Kidney (tissue), 14 donors: Measurements from ENCODE around the gene TACC3. TPM values are rescaled to one million over a fixed set of nuclear protein-coding genes. Genes with fewer than 3 reads are reported as not detected.

ENCODE experiments used
- DNase-seq, 5 donors: peaks; one replicate each; pipeline ENCODE4 v3.0.0-alpha.2; 2013 to 2020
- FAIRE-seq: peaks from 2 replicates; lab custom pipeline; 2012; peaks lifted over from hg19 to GRCh38; lab: Jason Lieb, UNC
- H3K27ac ChIP-seq, 2 donors: one replicate each; pipeline ENCODE4 v1.7.0; 2013; ENCODE audit warnings: low read depth in 2 of 2, low read length in 2 of 2, inconsistent platforms in 1 of 2
- H3K27me3 ChIP-seq: one replicate; pipeline ENCODE4 v1.7.1; 2013; ENCODE audit warnings: low read length, inconsistent platforms; ENCODE audit not compliant: control insufficient read depth, insufficient read depth
- H3K36me3 ChIP-seq, 3 donors: one replicate each; pipeline versions ENCODE4 v1.7.0 to v1.7.1; 2013; ENCODE audit warnings: low read length in 3 of 3, control low read depth in 1 of 3, inconsistent platforms in 1 of 3; ENCODE audit not compliant: insufficient read depth in 3 of 3, control insufficient read depth in 2 of 3
- H3K4me1 ChIP-seq, 3 donors: one replicate each; pipeline versions ENCODE4 v1.7.0 to v1.7.1; 2013; ENCODE audit warnings: low read length in 3 of 3, inconsistent platforms in 1 of 3, low read depth in 1 of 3; ENCODE audit not compliant: control insufficient read depth in 2 of 3, insufficient read depth in 2 of 3
- H3K4me3 ChIP-seq, 3 donors: one replicate each; pipeline versions ENCODE4 v1.7.0 to v1.8.1; 2013; ENCODE audit warnings: low read length in 3 of 3, control low read depth in 1 of 3, inconsistent platforms in 1 of 3
- H3K9ac ChIP-seq, 3 donors: one replicate each; pipeline versions ENCODE4 v1.7.0 to v1.7.1; 2013; ENCODE audit warnings: low read length in 3 of 3, control low read depth in 1 of 3, inconsistent platforms in 1 of 3
- H3K9me3 ChIP-seq, 3 donors: one replicate each; pipeline versions ENCODE4 v1.7.0 to v1.7.1; 2013; ENCODE audit warnings: low read length in 3 of 3, control low read depth in 1 of 3, inconsistent platforms in 1 of 3; ENCODE audit not compliant: control insufficient read depth in 2 of 3, insufficient read depth in 1 of 3
- CTCF ChIP-seq: IDR thresholded peaks from 3 replicates; pipeline ENCODE4 v1.5.1; 2012; ENCODE audit warnings: mild to moderate bottlenecking, moderate library complexity, borderline replicate concordance; ENCODE audit not compliant: insufficient read depth; ENCODE audit errors: extremely low read depth
- intact Hi-C: fragments of 100-400 bp; cut with DNase I; formaldehyde crosslinking; loops from one replicate; pipeline ENCODE4 v1.11.1; 2022
- polyA plus RNA-seq: library from polyadenylated mRNA; stranded (reverse); fragments of 350-450 nt; fragmentation: Illumina TruSeq; extraction: RNeasy Lipid Tissue Mini Kit (QIAGEN cat#74804); gene quantifications from one replicate; pipeline ENCODE4 v1.2.3, GENCODE V29; 2014; ENCODE audit warnings: low read depth, low replicate concordance; ENCODE audit not compliant: insufficient read depth
- total RNA-seq: library from RNA; stranded (reverse); fragmentation: NEBNext Ultra II Directional; extraction: Animal tissue kit (Norgen Biotek cat#: 25700); gene quantifications from one replicate; pipeline ENCODE4 v1.2.1, GENCODE V29; 2021
- donor health status: control.
- donor health status: control.
- donor health status: control.
- donor health status: control.
- donor health status: control.
- donor health status: DM: yes; HTN: yes; CAD: no.
- donor health status: Normal renal cell carcinoma (clear cell type).

TACC3 gene
- total and polyA plus RNA-seq, 2 donors from 2014 or later, result 4.9 to 12.2 TPM

- DNase-seq, result no peak
- H3K27ac ChIP-seq, result no peak overlapping the region
- no peak overlapping the region for H3K9ac ChIP-seq
- intact Hi-C loops, result no loop called here
- H3K4me3 ChIP-seq, result no peak overlapping the region
- H3K9me3 ChIP-seq, result no peaks in the 10 kb centered on the region
- TF ChIP-seq CTCF, result no peak
- H3K36me3 ChIP-seq, result no peaks in the 10 kb centered on the region
- no peaks in the 10 kb centered on the region for H3K27me3 ChIP-seq
- peaks cover 0 to 2% (median 0%) of the 10 kb centered on the region in 3 donors for H3K4me1 ChIP-seq
- no peak for FAIRE-seq
Observed at GRCh38 chr4:1756893-1757779, 35.8 kb downstream of the TACC3 start.

GRCh38 chr4:1757836-1758235, 36.5 kb downstream of the TACC3 start:
- intact Hi-C loops, result no loop called here
- FAIRE-seq (no peak), DNase-seq (no peak)
- Histone ChIP-seq H3K4me1 (no peaks in the 10 kb centered on the region), H3K27ac (no peak overlapping the region), H3K36me3 (no peaks in the 10 kb centered on the region), H3K27me3 (no peaks in the 10 kb centered on the region), H3K9me3 (no peaks in the 10 kb centered on the region), H3K9ac (no peak overlapping the region), H3K4me3 (no peak overlapping the region)
- TF ChIP-seq CTCF, result no peak

GRCh38 chr4:1758306-1759121, 37.2 kb downstream of the TACC3 start:
- intact Hi-C loops, result no loop called here
- no peak for TF ChIP-seq CTCF
- FAIRE-seq (no peak), DNase-seq (no peak)
- no peak overlapping the region for H3K9ac ChIP-seq
- H3K4me3 ChIP-seq, result no peak overlapping the region
- no peaks in the 10 kb centered on the region for H3K27me3 ChIP-seq
- H3K4me1 ChIP-seq, result no peaks in the 10 kb centered on the region
- no peaks in the 10 kb centered on the region for H3K36me3 ChIP-seq
- no peak overlapping the region for H3K27ac ChIP-seq
- no peaks in the 10 kb centered on the region for H3K9me3 ChIP-seq
